Activated gamma-delta T cell (primary cell): Measurements from ENCODE around the gene DNER.

ENCODE experiments used
- DNase-seq: peaks from one replicate; lab custom pipeline; 2025; lab: John Stamatoyannopoulos, UW

Gene DNER

DNA sequence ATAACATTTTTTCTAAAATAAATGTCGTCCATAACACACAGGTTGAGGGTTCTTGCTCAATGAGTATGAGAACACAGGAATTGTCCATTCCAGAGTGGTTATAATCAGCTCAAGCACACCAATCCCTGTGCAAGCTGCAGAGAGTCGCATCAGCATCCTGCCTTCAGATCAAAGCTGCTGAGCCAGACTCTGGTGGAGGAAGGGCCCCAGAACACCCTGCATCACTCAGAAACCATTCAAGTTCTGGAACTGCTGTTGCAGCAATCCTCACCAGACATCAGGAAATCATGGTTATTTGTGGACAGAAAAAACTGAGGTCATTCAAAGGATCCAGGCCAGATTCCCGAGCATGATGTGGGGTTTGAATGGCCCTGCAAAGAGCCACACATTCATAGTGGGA lies 44.5 kb downstream of the DNER start:
- no peak for DNase-seq

DNA sequence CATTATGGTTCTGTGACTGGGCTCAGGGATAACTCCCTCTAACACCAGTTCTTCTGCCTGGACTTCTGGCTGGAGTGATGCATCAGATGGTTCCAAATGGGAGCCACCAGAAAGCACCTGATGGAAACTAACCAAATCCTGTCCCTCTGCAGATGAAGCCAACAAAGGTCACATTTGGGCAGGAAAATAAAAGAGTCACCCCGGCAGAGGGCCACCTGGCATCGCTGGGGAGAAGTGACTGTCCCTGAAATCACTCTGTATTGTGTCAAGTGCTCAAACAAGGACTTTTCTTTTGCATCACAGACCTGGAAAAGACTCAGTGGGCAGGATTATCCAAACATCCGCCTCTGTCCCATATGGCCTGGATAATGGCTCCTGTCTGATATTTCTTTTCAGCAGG lies 47.5 kb downstream of the DNER start:
- DNase-seq = no peak

DNA sequence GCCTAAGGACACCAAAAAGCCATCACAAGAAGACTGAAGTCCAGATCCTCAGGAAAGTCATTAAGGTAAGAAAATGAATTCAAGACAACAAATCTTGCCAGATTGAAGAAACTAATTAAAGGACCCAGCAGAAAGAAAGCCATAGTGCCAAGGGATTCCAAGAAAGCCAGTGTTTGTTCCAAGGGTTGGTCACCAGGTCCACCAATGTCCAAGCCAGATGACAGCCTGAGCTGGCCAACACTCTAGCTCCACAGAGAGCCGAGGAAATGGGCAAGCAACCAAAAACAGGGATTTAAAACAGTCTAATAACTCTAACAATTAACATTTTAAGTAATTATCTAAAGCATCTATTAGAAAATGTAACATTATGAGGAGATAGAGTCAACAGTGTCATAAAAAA lies 49.2 kb downstream of the DNER start:
- DNase-seq = no peak

DNA sequence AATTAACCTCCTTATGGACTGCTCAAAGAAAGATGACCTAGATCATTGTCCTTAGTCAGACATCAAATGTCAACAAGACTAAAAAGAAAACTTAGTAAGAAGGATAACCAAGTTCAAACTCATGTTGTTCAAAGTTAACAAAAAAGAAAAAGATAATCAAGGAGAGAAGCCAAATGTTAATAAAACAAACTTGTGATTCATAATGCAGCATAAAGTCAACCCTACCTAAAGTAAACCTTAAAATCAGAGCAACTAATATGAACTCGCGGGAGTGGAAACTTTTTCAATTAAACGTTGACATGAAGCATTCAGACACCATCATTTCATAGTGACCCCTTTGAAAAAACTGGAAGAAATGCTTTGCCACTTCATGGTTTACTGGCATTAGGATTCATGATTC lies 52.9 kb downstream of the DNER start:
- no peak for DNase-seq

GRCh38 chr2:229660951-229661350 lies 53.4 kb downstream of the DNER start:
- no peak for DNase-seq

GRCh38 chr2:229660391-229660790 lies 54.0 kb downstream of the DNER start:
- DNase-seq = no peak

DNA sequence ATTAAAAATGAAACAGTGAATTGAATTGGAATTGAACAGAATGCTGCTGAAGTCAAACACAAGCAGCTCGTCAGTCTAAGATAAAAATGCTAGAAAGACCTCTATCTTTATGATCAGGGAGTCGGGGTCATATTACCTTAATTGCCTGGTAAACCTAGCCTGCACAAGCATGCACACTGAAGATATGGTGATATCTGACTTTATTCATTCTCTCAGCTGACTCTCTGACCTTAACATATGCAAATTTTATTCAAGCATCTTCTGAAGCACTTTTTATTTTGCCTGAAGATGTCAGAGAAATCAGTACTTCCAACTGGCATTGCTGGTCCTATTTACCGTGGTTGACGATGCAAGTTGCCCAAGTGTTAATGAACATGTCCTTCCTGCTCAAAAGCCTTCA lies 56.4 kb downstream of the DNER start:
- no peak for DNase-seq

DNA sequence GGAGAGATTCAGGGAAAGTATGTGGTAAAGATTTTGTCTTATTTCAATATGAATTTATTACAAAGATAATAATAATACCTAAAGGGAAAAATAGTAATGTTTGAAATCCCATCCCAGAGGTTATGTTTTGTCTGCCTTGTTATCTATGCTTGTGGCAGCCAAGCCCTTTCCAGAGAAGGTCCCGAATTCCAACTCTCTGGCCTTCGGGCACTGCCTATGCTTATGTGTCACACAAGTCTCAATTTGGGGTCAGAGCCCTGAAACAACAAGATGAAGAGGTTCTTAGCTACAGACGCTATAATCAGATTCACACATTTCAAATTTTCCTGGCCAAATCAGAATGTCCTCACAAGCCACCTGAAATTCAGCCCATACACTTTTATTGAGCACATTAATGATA lies 59.9 kb downstream of the DNER start:
- DNase-seq = no peak

GRCh38 chr2:229653531-229653930 lies 60.8 kb downstream of the DNER start:
- DNase-seq = no peak

DNA sequence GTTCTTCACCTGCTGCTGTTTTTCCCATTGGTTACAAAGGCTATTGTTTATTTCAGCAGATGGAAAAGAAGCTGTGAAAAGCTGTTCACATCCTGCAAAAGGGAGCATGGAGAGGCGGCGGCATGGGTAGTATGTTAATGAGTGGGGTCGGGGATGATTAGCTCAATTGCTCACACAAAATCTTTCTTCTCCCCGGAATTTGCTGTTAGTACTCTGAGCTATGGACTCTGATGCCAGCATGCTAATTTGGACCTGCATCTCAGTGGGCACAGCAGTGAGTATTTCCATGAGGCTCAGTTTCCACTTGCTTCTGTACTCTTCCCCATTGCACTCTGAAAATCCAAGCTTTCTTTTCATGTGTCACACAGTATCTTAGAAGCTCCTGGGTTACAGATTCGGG lies 61.6 kb downstream of the DNER start:
- no peak for DNase-seq

DNA sequence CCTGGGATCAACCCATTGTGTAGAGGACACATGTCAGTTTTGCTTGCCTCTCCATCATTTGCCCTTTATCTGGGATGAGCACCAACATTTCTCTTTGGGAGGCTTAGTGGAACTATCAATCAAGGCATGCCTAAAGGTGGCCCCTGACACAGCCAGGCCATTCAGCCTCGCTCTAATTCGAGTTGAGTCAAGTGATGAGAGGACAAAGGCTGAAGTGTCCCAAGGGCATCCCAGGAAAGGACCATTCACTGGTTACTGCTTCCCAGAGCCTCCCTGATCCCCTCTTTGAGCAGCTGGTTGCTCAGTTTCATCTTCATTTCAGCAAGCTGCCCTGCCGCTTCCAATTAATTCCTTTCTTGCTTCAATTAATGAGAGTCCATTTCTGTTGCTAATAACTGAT lies 63.5 kb downstream of the DNER start:
- no peak for DNase-seq

DNA sequence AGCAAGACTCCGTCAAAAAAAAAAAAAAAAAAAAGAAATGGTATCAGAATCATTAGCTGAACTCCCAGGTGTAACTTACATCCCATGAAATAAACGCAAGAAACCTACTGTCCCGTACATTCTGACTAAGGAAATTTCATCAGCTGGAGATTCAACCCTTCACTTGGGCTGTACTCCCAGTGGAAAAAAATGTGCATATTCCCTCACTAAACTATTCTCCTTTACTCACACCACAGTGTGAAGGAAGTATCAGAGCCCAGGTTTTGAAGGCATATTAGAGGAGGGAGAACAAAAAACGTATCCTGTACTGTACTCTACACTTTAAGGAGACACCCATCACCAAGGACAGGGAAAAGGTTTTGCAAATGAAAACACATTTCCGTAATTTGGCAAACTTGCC lies 64.3 kb downstream of the DNER start:
- DNase-seq = no peak

DNA sequence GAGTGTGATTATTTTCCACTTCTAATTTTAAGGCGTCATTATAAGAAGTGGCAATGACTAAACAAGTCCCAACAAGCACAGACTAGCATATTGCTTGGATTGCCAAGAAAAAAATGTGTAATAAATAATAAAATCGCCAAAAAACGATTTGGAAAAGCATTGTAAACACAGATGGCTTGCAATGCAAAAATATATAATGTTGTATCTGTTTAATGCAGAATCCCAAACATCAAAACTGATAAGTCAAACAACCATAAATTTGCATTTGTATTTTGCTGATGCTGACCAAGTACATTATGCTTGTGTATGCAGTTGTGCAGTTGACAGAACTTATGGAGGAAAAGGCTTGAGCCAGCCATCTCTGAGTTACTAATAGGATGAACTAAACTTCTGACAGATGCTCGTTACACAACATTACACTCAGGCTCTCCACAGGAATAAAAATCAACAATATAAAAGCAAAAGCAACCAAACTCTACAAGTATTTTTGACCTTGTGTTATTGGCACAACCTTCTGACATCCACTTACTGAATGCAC lies 68.1 kb downstream of the DNER start:
- no peak for DNase-seq

DNA sequence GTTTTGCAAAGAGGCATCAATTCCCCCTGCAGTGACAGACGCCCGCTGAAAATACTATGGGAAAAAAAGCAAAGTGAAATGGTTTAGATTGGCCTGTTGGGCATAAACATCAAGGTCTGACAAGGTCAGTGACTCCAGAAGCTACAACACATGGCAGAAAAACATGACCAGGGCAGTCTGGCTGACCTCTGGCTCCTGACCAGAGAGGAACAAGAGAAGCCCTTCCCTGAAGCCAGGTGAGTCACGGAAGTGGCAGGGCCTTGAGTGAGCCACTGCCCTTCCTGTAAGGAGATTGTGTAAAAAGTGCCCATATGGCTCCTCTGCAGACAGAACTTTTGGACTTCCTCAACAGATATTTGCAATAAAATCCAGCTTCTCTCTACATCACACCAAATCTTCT lies 72.0 kb downstream of the DNER start:
- DNase-seq = no peak

DNA sequence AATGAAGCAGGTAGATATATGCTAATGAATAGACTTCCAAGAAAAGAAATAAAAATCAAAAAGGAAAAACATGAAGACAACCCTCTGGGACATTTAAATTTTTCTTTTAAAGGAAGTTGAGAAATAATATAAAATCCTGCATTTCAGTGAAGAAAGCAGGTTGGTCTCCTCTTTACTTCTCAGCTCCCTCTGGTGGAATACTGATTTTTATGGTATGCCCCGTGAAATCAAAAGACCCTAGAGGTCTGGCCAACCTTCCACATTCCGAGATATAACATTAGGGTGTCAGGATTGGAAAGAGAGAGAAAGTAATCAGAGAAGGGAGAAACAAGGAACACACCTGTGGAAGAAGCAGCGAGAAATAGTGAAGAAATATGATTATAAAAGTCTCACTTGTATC lies 72.7 kb downstream of the DNER start:
- DNase-seq = no peak

- DNase-seq = no peak
Measured at GRCh38 chr2:229640636-229641035, 73.7 kb downstream of the DNER start.

DNA sequence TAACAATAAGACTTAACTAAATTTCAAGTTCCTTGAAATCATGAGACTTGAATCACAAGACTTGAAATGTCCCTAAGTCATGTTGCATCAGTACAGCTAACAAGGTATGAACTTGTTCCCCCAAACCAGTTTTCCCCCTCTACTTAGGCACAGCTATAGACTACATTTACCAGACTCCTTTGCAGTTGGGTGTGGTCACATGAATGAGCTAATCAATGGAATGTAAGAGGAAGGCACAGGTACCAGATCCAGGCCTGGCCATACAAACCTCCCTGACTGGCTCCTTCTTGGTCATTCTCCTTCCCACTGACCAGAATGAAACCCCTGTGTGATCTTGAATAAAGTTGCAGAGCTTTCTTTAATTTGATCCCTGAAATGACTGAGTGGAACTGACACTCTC lies 77.8 kb downstream of the DNER start:
- no peak for DNase-seq

GRCh38 chr2:229635371-229635680 lies 79.0 kb downstream of the DNER start:
- DNase-seq = no peak

DNA sequence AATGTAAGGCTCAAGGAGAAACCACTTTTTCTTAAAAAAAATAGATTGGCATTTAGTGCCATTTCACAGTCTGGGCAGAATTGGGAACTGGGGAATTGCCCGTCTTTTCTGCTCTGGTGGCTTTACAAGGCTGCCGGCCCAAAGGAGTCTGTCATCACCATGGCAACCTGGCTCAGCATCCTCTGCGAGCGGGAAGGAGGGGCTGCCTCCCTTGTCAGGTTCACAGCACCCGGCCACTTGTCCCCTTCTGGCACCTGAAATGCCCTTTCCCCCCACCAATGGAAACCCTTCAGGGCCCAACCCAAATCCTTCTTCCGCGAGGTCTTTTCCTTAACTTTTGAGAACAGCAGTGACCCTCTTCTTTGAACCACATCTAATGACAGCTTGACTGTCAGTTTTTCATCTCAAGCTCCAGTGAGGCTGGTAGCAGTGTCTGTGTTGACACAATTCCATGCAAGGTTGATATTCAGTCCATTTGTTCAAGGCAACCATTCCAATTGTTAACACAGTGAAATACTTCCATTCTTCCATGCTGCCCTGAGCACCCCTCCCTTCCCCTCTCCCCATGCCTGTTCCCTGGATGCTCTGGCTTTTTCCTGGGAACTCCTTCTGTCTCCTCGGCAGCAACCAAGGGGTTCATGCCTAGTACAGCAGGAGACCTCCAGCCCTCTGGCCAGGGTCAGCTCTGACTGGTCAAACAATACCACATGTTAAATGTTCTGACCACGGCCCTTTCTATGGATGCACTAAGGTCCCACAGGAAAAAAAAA lies 79.6 kb downstream of the DNER start:
- no peak for DNase-seq

GRCh38 chr2:229633556-229633955 lies 80.8 kb downstream of the DNER start:
- DNase-seq = no peak

DNA sequence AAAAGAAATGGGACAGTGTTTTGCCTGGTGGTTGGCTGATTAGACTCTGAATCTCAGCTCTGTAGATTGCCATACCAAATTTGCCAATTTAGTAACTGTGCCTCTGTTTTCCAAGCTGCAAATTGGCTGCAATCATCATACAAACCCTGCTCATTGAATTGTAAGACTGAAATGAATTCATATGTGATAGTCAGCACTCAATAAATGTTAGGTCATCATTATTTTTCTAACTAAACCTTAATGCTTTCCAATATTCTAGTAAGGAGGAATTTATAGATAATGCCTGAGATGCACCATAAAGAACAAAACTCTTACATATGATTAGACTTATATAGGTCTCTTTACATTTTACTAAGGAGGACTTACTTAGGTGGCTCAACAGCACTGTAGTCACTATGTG lies 85.3 kb downstream of the DNER start:
- DNase-seq = no peak

DNA sequence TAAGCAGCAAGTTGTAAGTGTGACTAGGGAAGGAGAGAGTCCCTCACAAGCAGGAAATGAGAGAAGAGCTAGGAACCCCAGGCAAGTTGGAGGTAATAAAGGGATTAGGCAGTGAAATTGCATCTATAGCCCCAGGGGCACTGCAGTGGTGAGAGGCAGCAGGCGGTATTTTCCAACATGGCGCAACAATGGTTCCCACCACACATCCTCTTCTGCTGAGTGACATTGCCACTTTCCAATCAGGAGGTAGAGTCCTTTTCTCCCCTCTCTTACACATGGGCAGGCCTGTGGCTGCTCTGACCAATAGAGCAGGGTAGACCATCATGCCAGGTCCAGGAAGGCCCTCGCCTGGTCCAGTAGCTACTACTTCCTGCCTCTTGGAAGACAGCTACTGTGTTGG lies 86.6 kb downstream of the DNER start:
- no peak for DNase-seq

DNA sequence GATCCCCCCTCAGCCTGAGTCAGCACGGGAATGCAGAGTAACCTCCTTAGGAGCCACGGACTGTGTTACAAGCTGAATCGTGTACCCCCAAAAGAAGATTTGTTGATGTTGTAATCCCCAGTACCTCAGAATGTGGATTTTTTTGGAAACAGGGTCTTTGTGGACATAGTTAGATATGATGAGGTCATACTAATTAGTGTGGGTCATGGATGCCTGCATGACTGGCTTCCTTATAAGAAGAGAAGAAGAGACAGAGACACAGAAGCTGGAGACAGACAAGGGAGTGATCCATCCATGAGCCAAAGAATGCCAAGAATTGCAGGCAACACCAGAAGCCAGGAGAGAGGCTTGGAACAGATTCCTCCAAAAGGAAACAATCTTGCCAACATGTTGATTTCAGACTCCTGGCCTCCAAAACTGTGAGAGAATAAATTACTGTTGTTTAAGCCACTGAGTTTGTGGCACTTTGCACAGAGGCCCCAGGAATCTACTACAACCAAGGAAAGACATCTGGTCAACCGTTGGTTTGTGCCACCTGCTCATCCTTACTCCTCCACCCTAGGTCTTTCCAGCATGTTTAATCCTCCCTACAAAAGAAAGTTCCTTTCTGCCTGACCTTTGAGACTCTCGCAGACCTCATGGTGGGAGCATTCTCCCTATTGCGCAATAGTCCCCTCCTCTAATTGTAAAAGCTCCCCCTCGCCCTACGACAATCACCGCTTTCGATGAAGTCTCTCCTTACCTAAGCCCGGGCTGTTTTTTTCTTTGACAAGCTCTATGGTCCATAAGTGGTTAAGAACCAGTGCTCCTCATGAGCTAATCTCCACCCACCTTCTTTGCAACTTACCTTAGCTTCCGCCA lies 91.6 kb downstream of the DNER start:
- DNase-seq = no peak
